Adrenal gland (tissue), 12 donors: ENCODE data around the gene SASH1. TPM values are rescaled to one million over a fixed set of nuclear protein-coding genes. Genes with fewer than 3 reads are reported as not detected.
A peak's percentile ranks its signal among the peaks of the same experiment; 100 is the strongest.

Experiments
- DNase-seq, 7 donors: peaks; one replicate each; pipeline ENCODE4 v3.0.0-alpha.2; 2019 to 2020
- H3K27ac ChIP-seq, 5 donors: fragments of 200-600 bp; sonication (generic) in 4 of 5; 1 replicate in 3 of 5; 2 replicates in 2 of 5; pipeline versions ENCODE4 v1.5.1 to v1.8.0; 2016 to 2020; ENCODE audit warnings: mild to moderate bottlenecking in 1 of 5
- H3K27me3 ChIP-seq: fragments of 200-600 bp; 2 replicates; pipeline ENCODE4 v1.8.0; 2021
- H3K36me3 ChIP-seq, 2 donors: fragments of 200-600 bp; replicated peaks in 1 of 2; 1 replicate in 1 of 2; 2 replicates in 1 of 2; pipeline versions ENCODE4 v1.5.1 to v1.8.0; 2018 to 2022
- H3K4me1 ChIP-seq, 2 donors: fragments of 200-600 bp; replicated peaks in 1 of 2; 1 replicate in 1 of 2; 2 replicates in 1 of 2; pipeline versions ENCODE4 v1.5.1 to v1.8.0; 2018 to 2021
- H3K4me3 ChIP-seq, 4 donors: fragments of 200-600 bp; sonication (generic) in 3 of 4; one replicate each; pipeline ENCODE4 v1.5.1; 2016 to 2018
- H3K9me3 ChIP-seq, 3 donors: fragments of 200-600 bp; sonication (generic) in 1 of 3; replicated peaks in 1 of 3; 1 replicate in 2 of 3; 2 replicates in 1 of 3; pipeline versions ENCODE4 v1.5.1 to v1.8.0; 2016 to 2021
- POLR2A ChIP-seq, 2 donors: fragments of 450-650 bp; IDR thresholded peaks; one replicate each; pipeline ENCODE4 v1.6.1; 2017; ENCODE audit warnings: antibody characterized with exemption in 2 of 2, mild to moderate bottlenecking in 2 of 2, moderate library complexity in 1 of 2
- WGBS, 4 donors: extraction: QIAGEN DNeasy Blood & Tissue Kit in 2 of 4; methylation state at CpG; one replicate each; pipeline versions ENCODE4 v1.1.5 to v1.1.7; 2013 to 2017; 5-methylcytosine and 5-hydroxymethylcytosine counted together
- intact Hi-C, 2 donors: fragments of 100-400 bp; cut with DNase I; formaldehyde crosslinking; loops; one replicate each; pipeline versions ENCODE4 v1.14.1 to v1.15.0; 2022 to 2023
- polyA plus RNA-seq, 3 donors: library from polyadenylated mRNA; stranded (reverse); fragments of 200-250 nt in 2 of 3; fragments of 350-450 nt in 1 of 3; fragmentation: Illumina TruSeq in 1 of 3; extraction: RNeasy Lipid Tissue Mini Kit (QIAGEN cat#74804) in 1 of 3; gene quantifications; one replicate each; pipeline ENCODE4 v1.2.3, GENCODE V29; 2013 to 2014
- total RNA-seq, 9 donors: library from RNA; depleted of rRNA in 4 of 9; stranded (reverse); fragments of >200 nt in 4 of 9; fragments of 120-200 nt in 1 of 9; fragmentation: NEBNext Ultra II Directional in 1 of 9; extraction: Animal tissue kit (Norgen Biotek cat#: 25700) in 1 of 9; gene quantifications; one replicate each; pipeline versions ENCODE4 v1.1.0 to v1.2.4, GENCODE V29; 2013 to 2023
- TF ChIP-seq, protein P1 (sequence below), 6 experiments: fragments of 450-650 bp in 4 of 6; fragments of 200-600 bp in 2 of 6; sonication (generic) in 1 of 6; IDR thresholded peaks; 1 replicate in 5 of 6; 2 replicates in 1 of 6; pipeline versions ENCODE4 v1.5.1 to v1.8.0; 2016 to 2021; ENCODE audit warnings: antibody characterized with exemption in 6 of 6, mild to moderate bottlenecking in 2 of 6, moderate library complexity in 1 of 6
- donor health status: healthy with polysubstance abuse.
- donor health status: Bipolar disorder and iron deficiency.
- donor health status: DM: yes; HTN: yes; CAD: no.
- donor health status: DM: no; HTN: no; CAD: no.
- donor health status: DM: no; HTN: no; CAD: no.
- donor health status: DM: yes; HTN: yes; CAD: no.

The SASH1 gene
- total and polyA plus RNA-seq, 12 donors = 5.5 to 30.7 (median 16.7) TPM

DNA sequence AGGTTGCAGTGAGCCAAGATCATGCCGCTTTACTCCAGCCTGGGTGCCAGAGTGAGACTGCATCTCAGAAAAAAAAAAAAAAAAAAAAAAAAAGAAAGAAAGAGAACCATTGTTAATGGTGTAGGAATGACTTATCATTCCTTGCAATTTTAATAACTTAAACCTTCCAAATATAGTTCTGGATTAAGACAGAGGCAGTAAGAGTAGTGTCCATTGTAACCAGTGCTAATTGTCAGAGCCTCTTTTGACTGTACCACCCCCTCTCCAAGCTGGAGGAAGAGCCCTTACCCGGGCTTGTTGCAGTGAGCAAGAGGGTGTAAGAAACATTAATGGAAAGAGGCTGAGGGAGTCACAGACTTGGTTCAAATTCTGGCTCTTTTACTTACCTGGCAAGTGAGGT, 53.8 kb downstream of the SASH1 start:
- Histone ChIP-seq H3K4me1 (peaks cover 0 to 5% of the 10 kb centered on the region in 2 donors), H3K27ac (peak overlapping the region in 2 of 5 donors; percentile 18 to 28), H3K36me3 (no peaks in the 10 kb centered on the region), H3K4me3 (no peak overlapping the region), H3K27me3 (no peaks in the 10 kb centered on the region), H3K9me3 (no peaks in the 10 kb centered on the region)
- intact Hi-C loops = no loop called here
- 82 to 92% (median 87%) methylated on average over 2 of the region's 2 CpGs for WGBS, 4 donors
- DNase-seq = no peak
- no peak for TF ChIP-seq POLR2A (IDR thresholded peaks at IDR 0.05)
- TF ChIP-seq, protein P1, sequence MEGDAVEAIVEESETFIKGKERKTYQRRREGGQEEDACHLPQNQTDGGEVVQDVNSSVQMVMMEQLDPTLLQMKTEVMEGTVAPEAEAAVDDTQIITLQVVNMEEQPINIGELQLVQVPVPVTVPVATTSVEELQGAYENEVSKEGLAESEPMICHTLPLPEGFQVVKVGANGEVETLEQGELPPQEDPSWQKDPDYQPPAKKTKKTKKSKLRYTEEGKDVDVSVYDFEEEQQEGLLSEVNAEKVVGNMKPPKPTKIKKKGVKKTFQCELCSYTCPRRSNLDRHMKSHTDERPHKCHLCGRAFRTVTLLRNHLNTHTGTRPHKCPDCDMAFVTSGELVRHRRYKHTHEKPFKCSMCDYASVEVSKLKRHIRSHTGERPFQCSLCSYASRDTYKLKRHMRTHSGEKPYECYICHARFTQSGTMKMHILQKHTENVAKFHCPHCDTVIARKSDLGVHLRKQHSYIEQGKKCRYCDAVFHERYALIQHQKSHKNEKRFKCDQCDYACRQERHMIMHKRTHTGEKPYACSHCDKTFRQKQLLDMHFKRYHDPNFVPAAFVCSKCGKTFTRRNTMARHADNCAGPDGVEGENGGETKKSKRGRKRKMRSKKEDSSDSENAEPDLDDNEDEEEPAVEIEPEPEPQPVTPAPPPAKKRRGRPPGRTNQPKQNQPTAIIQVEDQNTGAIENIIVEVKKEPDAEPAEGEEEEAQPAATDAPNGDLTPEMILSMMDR (IDR thresholded peaks at IDR 0.05) = no peak

DNA sequence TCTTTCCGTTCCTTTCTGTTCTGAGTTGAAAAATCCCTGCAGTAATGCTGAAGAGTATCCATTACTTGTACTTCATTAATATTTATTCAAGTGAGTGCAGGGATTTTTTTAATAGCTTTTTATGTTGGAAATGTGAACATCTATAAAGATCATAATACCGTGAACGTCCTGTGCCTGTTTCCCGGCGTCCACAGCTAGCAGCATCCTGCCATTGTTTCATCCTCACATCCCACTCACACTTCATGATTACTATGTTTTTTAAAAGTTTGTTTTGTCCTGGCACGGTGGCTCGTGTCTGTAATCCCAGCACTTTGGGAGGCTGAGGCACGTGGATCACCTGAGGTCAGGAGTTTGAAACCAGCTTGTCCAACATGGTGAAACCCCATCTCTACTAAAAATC, 54.3 kb downstream of the SASH1 start:
- intact Hi-C loops = no loop called here
- TF ChIP-seq, protein P1 (IDR thresholded peaks at IDR 0.05) = no peak
- no peak for TF ChIP-seq POLR2A (IDR thresholded peaks at IDR 0.05)
- DNase-seq = no peak
- Histone ChIP-seq H3K36me3 (no peaks in the 10 kb centered on the region), H3K9me3 (no peaks in the 10 kb centered on the region), H3K27me3 (no peaks in the 10 kb centered on the region), H3K4me1 (peaks cover 0 to 5% of the 10 kb centered on the region in 2 donors), H3K27ac (peak overlapping the region in 2 of 5 donors; percentile 28 to 70), H3K4me3 (no peak overlapping the region)
- WGBS, 4 donors = 66 to 78% (median 74%) methylated on average over 8 of the region's 8 CpGs

DNA sequence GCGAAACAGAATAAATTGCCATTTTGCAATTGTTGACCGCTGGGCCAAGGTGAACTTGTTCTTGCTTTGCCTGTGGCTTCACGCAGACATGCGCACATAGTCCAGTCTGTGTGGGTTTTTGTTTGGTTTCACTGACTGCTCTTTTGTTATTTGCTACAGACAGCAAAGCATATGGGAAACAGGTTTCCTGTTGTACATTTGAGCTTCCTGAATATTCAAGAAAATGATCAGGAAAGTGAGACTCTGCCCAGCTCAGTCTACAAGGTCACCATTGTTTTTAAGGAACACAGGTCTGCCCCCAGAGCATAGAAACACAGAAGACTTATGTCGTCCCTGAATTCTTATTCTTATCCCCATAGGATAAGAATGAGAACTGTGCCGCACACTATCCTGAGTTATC, 55.6 kb downstream of the SASH1 start:
- no peak for TF ChIP-seq POLR2A (IDR thresholded peaks at IDR 0.05)
- TF ChIP-seq, protein P1 (IDR thresholded peaks at IDR 0.05) = no peak
- no peak overlapping the region for H3K4me3 ChIP-seq
- H3K9me3 ChIP-seq = no peaks in the 10 kb centered on the region
- intact Hi-C loops = no loop called here
- no peaks in the 10 kb centered on the region for H3K36me3 ChIP-seq
- H3K27ac ChIP-seq = peak overlapping the region in 2 of 5 donors; percentile 41 to 70
- no peaks in the 10 kb centered on the region for H3K27me3 ChIP-seq
- WGBS, 4 donors = 64 to 82% (median 68%) methylated on average over 6 of the region's 6 CpGs
- peaks cover 0 to 5% of the 10 kb centered on the region in 2 donors for H3K4me1 ChIP-seq
- DNase-seq = peak in 1 of 7 donors; percentile 10

DNA sequence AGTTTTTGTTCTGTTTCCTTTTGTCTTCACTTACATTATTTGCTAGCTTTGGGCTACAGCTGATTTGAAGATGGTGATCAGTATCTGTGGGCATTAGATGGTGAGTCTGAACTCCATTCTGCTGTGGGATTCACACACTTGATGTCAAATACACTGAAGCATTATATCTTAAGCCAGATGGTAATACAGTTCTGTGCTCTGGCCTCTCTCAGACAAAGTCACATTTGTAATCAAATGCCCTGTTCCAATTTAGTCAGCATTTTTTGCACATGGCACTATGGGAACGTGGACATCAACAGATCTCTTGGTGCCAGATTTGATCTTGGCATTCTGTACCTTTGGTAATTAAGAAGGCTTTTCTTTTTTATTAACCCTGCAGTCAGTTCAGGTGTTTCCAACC, 56.0 kb downstream of the SASH1 start:
- Histone ChIP-seq H3K9me3 (no peaks in the 10 kb centered on the region), H3K4me3 (no peak overlapping the region), H3K4me1 (peaks cover 0 to 5% of the 10 kb centered on the region in 2 donors), H3K27me3 (no peaks in the 10 kb centered on the region), H3K36me3 (no peaks in the 10 kb centered on the region), H3K27ac (peak overlapping the region in 2 of 5 donors; percentile 34 to 70)
- intact Hi-C loops = no loop called here
- TF ChIP-seq POLR2A (IDR thresholded peaks at IDR 0.05) = no peak
- TF ChIP-seq, protein P1 (IDR thresholded peaks at IDR 0.05) = no peak
- no peak for DNase-seq
- WGBS, 4 donors = 62 to 75% (median 69%) methylated on average over 1 of the region's 1 CpG
